ENCODE measurements around the gene RARG. TPM values are rescaled to one million over a fixed set of nuclear protein-coding genes. Genes with fewer than 3 reads are reported as not detected.
A peak's percentile ranks its signal among the peaks of the same experiment; 100 is the strongest.

RARG gene
- polyA plus RNA-seq, 3 donors, result 1.8 to 14.6 (median 2.3) TPM

DNA sequence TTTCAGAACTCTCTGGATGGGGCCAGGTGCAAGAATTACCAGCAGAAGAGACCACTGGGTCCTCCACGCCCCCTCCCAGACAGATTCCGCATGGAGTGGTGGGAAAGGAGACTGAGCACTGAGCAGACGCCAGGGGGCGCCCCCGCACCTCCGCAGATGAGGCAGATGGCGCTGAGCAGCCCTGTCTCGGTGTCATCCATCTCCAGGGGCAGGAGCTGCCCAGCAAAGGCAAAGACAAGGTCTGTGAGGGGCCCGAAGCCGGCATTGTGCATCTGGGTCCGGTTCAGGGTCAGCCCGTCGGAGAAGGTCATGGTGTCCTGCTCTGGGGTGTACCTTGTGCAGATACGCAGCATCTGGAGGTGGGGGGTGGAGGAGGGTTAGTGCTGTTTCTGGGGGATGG lies 18.7 kb downstream of the RARG start:
- H3K9me3 ChIP-seq (replicated peaks in 1 of 2; ENCODE audit: control insufficient read depth in 1 of 2, insufficient read depth in 1 of 2, low read length in 2 of 2), result peaks cover 0 to 7% of the 10 kb centered on the region in 2 donors
- H3K27ac ChIP-seq (ENCODE audit: low read depth in 1 of 2, low read length in 2 of 2), result no peak overlapping the region
- Mint-ChIP-seq H3K27ac (peak overlapping the region in 1 of 7 donors; percentile 12), H3K9me3 (peaks cover 5 to 9% (median 7%) of the 10 kb centered on the region in 7 donors), H3K36me3 (peaks cover 46 to 61% of the 10 kb centered on the region in 2 donors), H3K27me3 (ENCODE audit: low read depth in 3 of 3) (peaks cover 0 to 5% (median 2%) of the 10 kb centered on the region in 3 donors), H3K4me3 (no peak overlapping the region), H3K4me1 (peaks cover 81% of the 10 kb centered on the region)
- no peak overlapping the region for H3K9ac ChIP-seq (ENCODE audit: insufficient read depth, low read length, poor library complexity, severe bottlenecking)
- H4K20me1 ChIP-seq (ENCODE audit: insufficient read depth, low read length), result no peaks in the 10 kb centered on the region
- peaks cover 15% of the 10 kb centered on the region for H3K79me2 ChIP-seq (ENCODE audit: insufficient read depth, low read length)
- DNase-seq, result peak; percentile 73 to 82 (median 74)
- H3K27me3 ChIP-seq (ENCODE audit: control insufficient read depth in 2 of 2, insufficient read depth in 2 of 2, low read length in 2 of 2), result no peaks in the 10 kb centered on the region
- intact Hi-C loops (cut with micrococcal nuclease), result loop anchor here (2.0 to 10.0 kb wide), 5 partner anchors 73 to 291 kb away; partner anchors contain the start of genes AAAS (in 2 of the 2), NPFF (in 1 of the 2) and TARBP2 (in 1 of the 2)
- 15% methylated on average over 14 of the region's 14 CpGs for WGBS (ENCODE audit: insufficient coverage)
- peaks cover 45 to 74% of the 10 kb centered on the region in 2 donors for H3K4me1 ChIP-seq (ENCODE audit: control insufficient read depth in 1 of 2, insufficient read depth in 2 of 2, low read length in 2 of 2)
- H3K36me3 ChIP-seq (replicated peaks in 1 of 2; ENCODE audit: control insufficient read depth in 1 of 2, insufficient read depth in 2 of 2, low read length in 2 of 2), result peaks cover 10 to 50% of the 10 kb centered on the region in 2 donors
- no peak overlapping the region for H3K4me3 ChIP-seq (replicated peaks in 1 of 3; ENCODE audit: low read depth in 2 of 3, low read length in 3 of 3)
- TF ChIP-seq CTCF (IDR thresholded peaks at IDR 0.05), result peak; percentile 97
- H2AFZ ChIP-seq (ENCODE audit: insufficient read depth, low read depth, low read length, poor library complexity, severe bottlenecking), result no peak overlapping the region
- H3K4me2 ChIP-seq (replicated peaks; ENCODE audit: extremely low read depth, low read length, poor library complexity, severe bottlenecking), result no peak overlapping the region

DNA sequence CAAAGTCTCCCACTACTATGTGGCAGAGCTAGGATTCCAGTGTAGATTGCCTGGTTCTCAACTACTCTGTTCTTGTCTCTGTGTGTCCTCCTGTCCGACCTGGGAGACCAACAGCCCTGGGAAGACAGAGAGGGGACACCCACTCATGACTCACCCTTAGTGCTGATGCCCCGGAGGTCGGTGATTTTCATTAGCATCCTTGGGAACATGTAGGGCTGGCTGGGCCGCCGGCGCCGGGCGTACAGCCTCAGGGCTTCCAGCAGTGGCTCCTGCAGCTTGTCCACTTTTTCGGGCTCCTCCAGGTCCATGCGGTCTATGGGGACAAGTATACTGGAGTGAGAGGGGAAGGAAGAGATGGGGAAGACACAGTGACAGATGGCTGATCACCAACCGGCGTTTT lies 19.1 kb downstream of the RARG start:
- intact Hi-C loops (cut with micrococcal nuclease), result loop anchor here (2.0 to 10.0 kb wide), 5 partner anchors 74 to 292 kb away; partner anchors contain the start of genes AAAS (in 2 of the 2), NPFF (in 1 of the 2) and TARBP2 (in 1 of the 2)
- Histone ChIP-seq H3K79me2 (ENCODE audit: insufficient read depth, low read length) (peaks cover 16% of the 10 kb centered on the region), H3K9ac (ENCODE audit: insufficient read depth, low read length, poor library complexity, severe bottlenecking) (no peak overlapping the region), H3K27ac (ENCODE audit: low read depth in 1 of 2, low read length in 2 of 2) (no peak overlapping the region), H3K4me1 (ENCODE audit: control insufficient read depth in 1 of 2, insufficient read depth in 2 of 2, low read length in 2 of 2) (peaks cover 45 to 74% of the 10 kb centered on the region in 2 donors), H4K20me1 (ENCODE audit: insufficient read depth, low read length) (no peaks in the 10 kb centered on the region), H3K9me3 (replicated peaks in 1 of 2; ENCODE audit: control insufficient read depth in 1 of 2, insufficient read depth in 1 of 2, low read length in 2 of 2) (peaks cover 0 to 7% of the 10 kb centered on the region in 2 donors), H2AFZ (ENCODE audit: insufficient read depth, low read depth, low read length, poor library complexity, severe bottlenecking) (no peak overlapping the region), H3K4me3 (replicated peaks in 1 of 3; ENCODE audit: low read depth in 2 of 3, low read length in 3 of 3) (no peak overlapping the region), H3K4me2 (replicated peaks; ENCODE audit: extremely low read depth, low read length, poor library complexity, severe bottlenecking) (no peak overlapping the region), H3K36me3 (replicated peaks in 1 of 2; ENCODE audit: control insufficient read depth in 1 of 2, insufficient read depth in 2 of 2, low read length in 2 of 2) (peaks cover 10 to 50% of the 10 kb centered on the region in 2 donors), H3K27me3 (ENCODE audit: control insufficient read depth in 2 of 2, insufficient read depth in 2 of 2, low read length in 2 of 2) (no peaks in the 10 kb centered on the region)
- H3K9me3 Mint-ChIP-seq, result peaks cover 5 to 9% (median 7%) of the 10 kb centered on the region in 7 donors
- WGBS (ENCODE audit: insufficient coverage), result 61% methylated on average over 11 of the region's 12 CpGs
- no peak for DNase-seq
- no peak overlapping the region for H3K4me3 Mint-ChIP-seq
- no peak overlapping the region for H3K27ac Mint-ChIP-seq
- no peak for TF ChIP-seq CTCF (IDR thresholded peaks at IDR 0.05)
- H3K27me3 Mint-ChIP-seq (ENCODE audit: low read depth in 3 of 3), result peaks cover 0 to 5% (median 2%) of the 10 kb centered on the region in 3 donors
- H3K36me3 Mint-ChIP-seq, result peaks cover 48 to 61% of the 10 kb centered on the region in 2 donors
- H3K4me1 Mint-ChIP-seq, result peaks cover 81% of the 10 kb centered on the region

Data from CD14-positive monocyte (primary cell).